Thyroid gland (tissue), 4 donors: Measurements from ENCODE around the gene EEA1. TPM values are rescaled to one million over a fixed set of nuclear protein-coding genes. Genes with fewer than 3 reads are reported as not detected.
"Not testable (repeated sequence)": the region's sequence is repeated elsewhere in the genome, so short reads cannot be mapped to it uniquely, and the experiment has no call there.

Experiments
- DNase-seq, 2 donors: peaks; one replicate each; pipeline ENCODE4 v3.0.0-alpha.2; 2019
- H3K27ac ChIP-seq, 3 donors: fragments of 200-600 bp; sonication (generic); 1 replicate in 2 of 3; 2 replicates in 1 of 3; pipeline ENCODE4 v1.5.1; 2016 to 2019; ENCODE audit warnings: mild to moderate bottlenecking in 1 of 3, moderate library complexity in 1 of 3
- H3K27me3 ChIP-seq: fragments of 200-600 bp; sonication (generic); one replicate; pipeline ENCODE4 v1.5.1; 2019
- H3K36me3 ChIP-seq, 2 donors: fragments of 200-600 bp; sonication (generic); one replicate each; pipeline ENCODE4 v1.5.1; 2016 to 2019
- H3K4me1 ChIP-seq, 2 donors: fragments of 200-600 bp; sonication (generic); one replicate each; pipeline ENCODE4 v1.5.1; 2017 to 2019
- H3K4me3 ChIP-seq, 3 donors: fragments of 200-600 bp; sonication (generic); replicated peaks in 1 of 3; 1 replicate in 2 of 3; 2 replicates in 1 of 3; pipeline ENCODE4 v1.5.1; 2016; ENCODE audit warnings: mild to moderate bottlenecking in 1 of 3
- H3K9me3 ChIP-seq: fragments of 200-600 bp; sonication (generic); one replicate; pipeline ENCODE4 v1.5.1; 2017
- POLR2A ChIP-seq, 2 donors: fragments of 450-650 bp; IDR thresholded peaks; one replicate each; pipeline ENCODE4 v1.6.1; 2017; ENCODE audit warnings: antibody characterized with exemption in 2 of 2, mild to moderate bottlenecking in 2 of 2, moderate library complexity in 1 of 2
- WGBS, 2 donors: methylation state at CpG; one replicate each; pipeline ENCODE4 v1.1.5; 2017; 5-methylcytosine and 5-hydroxymethylcytosine counted together
- intact Hi-C: fragments of 100-400 bp; cut with DNase I; formaldehyde crosslinking; loops from one replicate; pipeline ENCODE4 v1.15.1; 2023
- total RNA-seq, 4 donors: library from RNA; depleted of rRNA; stranded (reverse); fragments of >200 nt; gene quantifications; one replicate each; pipeline ENCODE4 v1.2.3, GENCODE V29; 2016
- TF ChIP-seq, protein P1 (sequence below), 6 experiments: fragments of 200-600 bp in 3 of 6; fragments of 450-650 bp in 3 of 6; sonication (generic) in 3 of 6; IDR thresholded peaks; one replicate each; pipeline ENCODE4 v1.5.1; 2016 to 2019; ENCODE audit warnings: antibody characterized with exemption in 6 of 6, mild to moderate bottlenecking in 2 of 6, inconsistent platforms in 1 of 6, moderate library complexity in 1 of 6

The EEA1 gene
- total RNA-seq, 4 donors from 2014 or later = 16.0 to 21.8 (median 19.3) TPM

DNA sequence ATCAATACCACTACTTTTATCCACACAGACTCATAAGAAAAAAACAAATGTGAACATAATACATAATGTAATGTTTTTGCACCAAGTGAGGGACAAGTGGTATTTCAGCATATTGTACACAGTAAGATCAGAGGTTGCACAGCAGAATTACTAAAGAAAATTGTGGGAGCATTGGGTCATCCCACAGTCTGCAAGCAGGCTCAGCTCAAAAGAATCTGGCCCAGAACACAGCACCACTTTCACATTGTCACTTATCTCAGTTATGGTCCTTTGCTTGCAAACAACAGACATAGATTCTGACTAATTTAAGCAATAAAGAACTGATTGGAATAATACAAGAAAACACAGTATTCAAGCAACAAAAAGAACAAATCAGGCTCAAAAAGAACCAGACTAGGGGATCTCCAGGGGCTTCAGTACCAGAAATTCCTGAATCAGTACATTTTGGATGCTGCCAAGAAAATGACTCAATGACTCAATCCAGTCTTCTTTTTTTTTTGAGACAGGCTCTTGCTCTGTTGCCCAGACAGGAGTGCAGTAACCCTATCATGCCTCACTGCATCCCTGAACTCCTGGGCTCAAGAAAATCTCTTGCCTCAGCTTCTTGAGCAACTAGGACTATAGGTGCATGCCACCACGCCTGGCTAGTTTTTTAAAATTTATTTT, 42.9 kb upstream of the EEA1 start:
- Histone ChIP-seq H3K9me3 (no peaks in the 10 kb centered on the region), H3K4me3 (no peak overlapping the region), H3K27ac (peak overlapping the region; percentile 25 to 39 (median 38)), H3K4me1 (peaks cover 15% of the 10 kb centered on the region in 2 donors), H3K36me3 (no peaks in the 10 kb centered on the region), H3K27me3 (no peaks in the 10 kb centered on the region)
- WGBS, 2 donors = 37 to 40% methylated on average over 1 of the region's 1 CpG
- TF ChIP-seq POLR2A (IDR thresholded peaks at IDR 0.05) = no peak
- TF ChIP-seq, protein P1, sequence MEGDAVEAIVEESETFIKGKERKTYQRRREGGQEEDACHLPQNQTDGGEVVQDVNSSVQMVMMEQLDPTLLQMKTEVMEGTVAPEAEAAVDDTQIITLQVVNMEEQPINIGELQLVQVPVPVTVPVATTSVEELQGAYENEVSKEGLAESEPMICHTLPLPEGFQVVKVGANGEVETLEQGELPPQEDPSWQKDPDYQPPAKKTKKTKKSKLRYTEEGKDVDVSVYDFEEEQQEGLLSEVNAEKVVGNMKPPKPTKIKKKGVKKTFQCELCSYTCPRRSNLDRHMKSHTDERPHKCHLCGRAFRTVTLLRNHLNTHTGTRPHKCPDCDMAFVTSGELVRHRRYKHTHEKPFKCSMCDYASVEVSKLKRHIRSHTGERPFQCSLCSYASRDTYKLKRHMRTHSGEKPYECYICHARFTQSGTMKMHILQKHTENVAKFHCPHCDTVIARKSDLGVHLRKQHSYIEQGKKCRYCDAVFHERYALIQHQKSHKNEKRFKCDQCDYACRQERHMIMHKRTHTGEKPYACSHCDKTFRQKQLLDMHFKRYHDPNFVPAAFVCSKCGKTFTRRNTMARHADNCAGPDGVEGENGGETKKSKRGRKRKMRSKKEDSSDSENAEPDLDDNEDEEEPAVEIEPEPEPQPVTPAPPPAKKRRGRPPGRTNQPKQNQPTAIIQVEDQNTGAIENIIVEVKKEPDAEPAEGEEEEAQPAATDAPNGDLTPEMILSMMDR (IDR thresholded peaks at IDR 0.05) = no peak
- intact Hi-C loops = no loop called here
- DNase-seq = peak; percentile 61 to 62

DNA sequence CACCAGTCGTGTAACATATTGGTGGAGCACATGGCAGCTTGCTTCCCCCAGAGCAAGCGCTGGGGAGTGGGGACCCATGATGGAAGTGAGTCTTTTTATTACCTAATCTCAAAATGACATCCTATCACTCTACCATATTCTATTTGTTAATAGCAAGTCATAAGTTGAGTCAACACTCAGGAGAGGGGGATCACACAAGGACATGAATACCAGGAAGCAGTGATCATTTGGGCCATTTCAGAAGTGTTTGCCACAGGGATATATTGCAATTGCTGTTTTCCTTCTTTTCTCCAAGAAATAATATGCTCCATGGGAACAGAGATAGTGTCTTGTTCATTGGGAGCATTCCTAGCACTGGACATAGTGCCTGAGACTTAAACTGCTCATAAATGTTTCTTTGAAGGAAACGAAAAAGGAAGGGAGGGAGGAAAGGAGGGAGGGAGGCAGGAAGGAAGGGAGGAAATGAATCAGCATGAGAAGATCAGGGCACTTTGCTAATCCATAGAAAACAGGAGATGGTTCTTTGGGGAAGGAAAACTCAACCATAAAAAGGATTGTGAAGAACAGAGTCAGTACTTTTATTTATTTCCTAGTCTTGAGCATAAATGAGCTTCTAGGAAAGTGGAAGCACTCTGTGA, 39.2 kb upstream of the EEA1 start:
- H3K4me1 ChIP-seq = peaks cover 15% of the 10 kb centered on the region in 2 donors
- no peaks in the 10 kb centered on the region for H3K9me3 ChIP-seq
- intact Hi-C loops = no loop called here
- 82 to 85% methylated on average over 3 of the region's 3 CpGs for WGBS, 2 donors
- H3K27me3 ChIP-seq = no peaks in the 10 kb centered on the region
- no peak overlapping the region for H3K4me3 ChIP-seq
- no peak for DNase-seq
- TF ChIP-seq, protein P1 (IDR thresholded peaks at IDR 0.05) = no peak
- TF ChIP-seq POLR2A (IDR thresholded peaks at IDR 0.05) = no peak
- H3K27ac ChIP-seq = no peak overlapping the region
- no peaks in the 10 kb centered on the region for H3K36me3 ChIP-seq

DNA sequence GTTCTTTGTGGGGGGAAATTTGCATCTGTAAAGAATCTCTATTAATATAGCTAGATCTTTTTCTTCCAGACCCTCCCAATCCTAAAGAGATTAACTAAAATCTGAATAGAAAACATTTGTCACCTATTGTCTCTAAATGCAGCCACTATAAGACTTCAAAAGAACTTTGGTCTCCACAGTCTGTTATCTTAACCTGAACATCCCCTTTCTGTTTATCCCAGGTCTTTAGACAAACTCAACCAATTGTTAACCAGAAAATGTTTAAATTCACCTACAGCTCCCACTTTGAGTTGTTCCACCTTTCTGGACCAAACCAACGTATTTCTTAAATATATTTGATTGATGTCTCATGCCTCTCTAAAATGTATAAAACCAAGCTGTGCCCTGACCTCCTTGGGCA, 35.3 kb upstream of the EEA1 start:
- 78 to 94% methylated on average over 1 of the region's 1 CpG for WGBS, 2 donors

DNA sequence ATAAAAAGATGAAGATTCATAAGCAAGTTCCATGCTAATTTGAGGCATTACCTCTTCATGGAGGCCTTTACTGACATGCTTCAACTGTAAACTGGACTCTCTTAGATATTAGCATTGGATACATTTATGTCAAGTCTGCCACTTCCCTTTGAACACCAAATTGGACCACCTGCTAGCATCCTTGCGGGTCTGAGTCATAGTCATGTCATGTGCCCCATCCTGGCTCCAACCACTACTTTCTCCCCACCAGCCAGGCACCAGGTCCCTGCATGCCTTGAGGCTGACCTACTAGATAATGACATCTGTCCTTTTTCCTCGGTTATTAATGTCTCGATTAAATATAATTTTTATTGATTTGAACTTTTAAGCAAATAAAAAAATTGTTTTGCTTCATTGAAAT, 32.9 kb upstream of the EEA1 start:
- no peaks in the 10 kb centered on the region for H3K4me1 ChIP-seq
- H3K4me3 ChIP-seq = no peak overlapping the region
- intact Hi-C loops = no loop called here

More for the DNA sequence above, 35.3 kb upstream of the EEA1 start:
- H3K9me3 ChIP-seq, H3K27ac ChIP-seq, H3K36me3 ChIP-seq, H3K4me1 ChIP-seq, DNase-seq, H3K27me3 ChIP-seq, H3K4me3 ChIP-seq, intact Hi-C loops: not testable (repeated sequence)

DNA sequence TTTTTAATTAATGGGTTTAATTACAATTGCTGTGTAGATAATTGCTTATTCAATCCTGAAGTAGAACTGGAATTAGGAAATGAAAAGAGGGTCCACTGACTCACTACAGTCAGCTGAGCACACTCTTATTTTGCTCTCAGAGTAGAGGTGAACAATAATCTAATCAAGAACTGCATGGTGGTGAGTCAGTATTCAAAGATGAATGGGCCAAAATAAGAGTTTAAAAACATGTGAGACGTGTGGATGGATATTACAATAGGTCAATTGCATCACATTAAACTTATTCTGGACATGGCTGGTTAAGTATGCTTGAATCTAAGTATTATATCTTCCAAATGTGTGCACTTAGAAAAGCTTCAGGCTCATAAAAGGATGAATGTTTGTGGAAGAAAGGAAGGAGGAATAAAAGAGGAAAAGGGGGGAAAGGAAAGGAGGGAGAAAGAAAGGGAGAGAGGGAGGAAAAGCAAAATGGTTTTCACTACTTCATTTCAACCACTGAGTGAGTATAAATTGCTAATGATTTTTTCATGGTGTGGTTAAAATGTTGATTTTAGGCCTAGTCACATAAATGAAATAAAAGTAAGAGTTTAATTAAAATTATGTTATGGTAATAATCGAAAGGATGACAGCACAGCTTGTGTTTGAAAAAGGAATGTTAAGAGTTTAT, 27.0 kb upstream of the EEA1 start:
- intact Hi-C loops = no loop called here
- 73 to 84% methylated on average over 2 of the region's 2 CpGs for WGBS, 2 donors
- Histone ChIP-seq H3K27ac (no peak overlapping the region), H3K36me3 (no peaks in the 10 kb centered on the region), H3K9me3 (no peaks in the 10 kb centered on the region), H3K27me3 (no peaks in the 10 kb centered on the region), H3K4me3 (no peak overlapping the region), H3K4me1 (no peaks in the 10 kb centered on the region)
- TF ChIP-seq, protein P1 (IDR thresholded peaks at IDR 0.05) = no peak
- TF ChIP-seq POLR2A (IDR thresholded peaks at IDR 0.05) = no peak
- DNase-seq = no peak

More for the DNA sequence above, 32.9 kb upstream of the EEA1 start:
- WGBS, 2 donors = 94 to 99% methylated on average over 3 of the region's 3 CpGs
- H3K27me3 ChIP-seq = no peaks in the 10 kb centered on the region
- no peak for DNase-seq
- TF ChIP-seq POLR2A (IDR thresholded peaks at IDR 0.05) = no peak
- TF ChIP-seq, protein P1 (IDR thresholded peaks at IDR 0.05) = no peak
- no peaks in the 10 kb centered on the region for H3K9me3 ChIP-seq
- H3K36me3 ChIP-seq = no peaks in the 10 kb centered on the region
- no peak overlapping the region for H3K27ac ChIP-seq
